ENCODE results near the gene MERTK.
"Not testable (repeated sequence)": the region's sequence is repeated elsewhere in the genome, so short reads cannot be mapped to it uniquely, and the experiment has no call there.

The MERTK gene

DNA sequence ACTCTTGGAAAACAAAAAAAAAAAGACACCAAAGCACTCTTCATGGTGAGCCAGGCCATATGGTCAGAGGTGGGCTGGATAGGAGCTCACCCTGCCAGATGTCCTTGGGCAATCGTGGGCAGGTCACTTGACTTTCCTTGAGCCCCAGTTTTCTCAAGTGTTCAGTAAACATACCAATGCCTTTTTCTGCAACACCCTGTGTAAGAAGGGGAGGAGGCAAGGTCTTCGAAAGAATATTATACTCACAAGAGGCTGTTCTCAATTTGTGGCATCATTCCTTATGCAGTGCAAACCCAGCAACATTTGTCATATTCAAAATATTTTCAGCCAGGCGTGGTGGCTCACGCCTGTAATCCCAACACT is 133.8 kb downstream of the MERTK start:
- Histone ChIP-seq H3K36me3 (ENCODE audit: control insufficient read depth, insufficient read depth, low read length) (no peaks in the 10 kb centered on the region), H3K27ac (ENCODE audit: insufficient read depth, low read length, poor library complexity, severe bottlenecking) (no peak overlapping the region), H3K4me3 (ENCODE audit: insufficient read depth, low read depth, low read length, poor library complexity, severe bottlenecking) (no peak overlapping the region), H3K9me3 (ENCODE audit: control insufficient read depth, low read length) (no peaks in the 10 kb centered on the region), H3K27me3 (replicated peaks; ENCODE audit: control insufficient read depth, insufficient read depth, low read length, poor library complexity, severe bottlenecking) (no peaks in the 10 kb centered on the region), H3K4me1 (ENCODE audit: control insufficient read depth, insufficient read depth, low read length, poor library complexity, severe bottlenecking) (no peaks in the 10 kb centered on the region)
- DNase-seq, result no peak

GRCh38 chr2:112032689-112033465 is 134.5 kb downstream of the MERTK start:
- no peaks in the 10 kb centered on the region for H3K27me3 ChIP-seq (replicated peaks; ENCODE audit: control insufficient read depth, insufficient read depth, low read length, poor library complexity, severe bottlenecking)
- no peaks in the 10 kb centered on the region for H3K9me3 ChIP-seq (ENCODE audit: control insufficient read depth, low read length)
- H3K36me3 ChIP-seq (ENCODE audit: control insufficient read depth, insufficient read depth, low read length), result no peaks in the 10 kb centered on the region
- no peaks in the 10 kb centered on the region for H3K4me1 ChIP-seq (ENCODE audit: control insufficient read depth, insufficient read depth, low read length, poor library complexity, severe bottlenecking)
- no peak overlapping the region for H3K4me3 ChIP-seq (ENCODE audit: insufficient read depth, low read depth, low read length, poor library complexity, severe bottlenecking)
- H3K27ac ChIP-seq (ENCODE audit: insufficient read depth, low read length, poor library complexity, severe bottlenecking), result no peak overlapping the region
- DNase-seq, result no peak

- no peaks in the 10 kb centered on the region for H3K4me1 ChIP-seq (ENCODE audit: control insufficient read depth, insufficient read depth, low read length, poor library complexity, severe bottlenecking)
- no peaks in the 10 kb centered on the region for H3K27me3 ChIP-seq (replicated peaks; ENCODE audit: control insufficient read depth, insufficient read depth, low read length, poor library complexity, severe bottlenecking)
- H3K4me3 ChIP-seq (ENCODE audit: insufficient read depth, low read depth, low read length, poor library complexity, severe bottlenecking), result no peak overlapping the region
- H3K9me3 ChIP-seq (ENCODE audit: control insufficient read depth, low read length), result no peaks in the 10 kb centered on the region
- H3K27ac ChIP-seq (ENCODE audit: insufficient read depth, low read length, poor library complexity, severe bottlenecking), result no peak overlapping the region
- DNase-seq, result no peak
- no peaks in the 10 kb centered on the region for H3K36me3 ChIP-seq (ENCODE audit: control insufficient read depth, insufficient read depth, low read length)
Measured at GRCh38 chr2:112033600-112033999, 135.2 kb downstream of the MERTK start.

DNA sequence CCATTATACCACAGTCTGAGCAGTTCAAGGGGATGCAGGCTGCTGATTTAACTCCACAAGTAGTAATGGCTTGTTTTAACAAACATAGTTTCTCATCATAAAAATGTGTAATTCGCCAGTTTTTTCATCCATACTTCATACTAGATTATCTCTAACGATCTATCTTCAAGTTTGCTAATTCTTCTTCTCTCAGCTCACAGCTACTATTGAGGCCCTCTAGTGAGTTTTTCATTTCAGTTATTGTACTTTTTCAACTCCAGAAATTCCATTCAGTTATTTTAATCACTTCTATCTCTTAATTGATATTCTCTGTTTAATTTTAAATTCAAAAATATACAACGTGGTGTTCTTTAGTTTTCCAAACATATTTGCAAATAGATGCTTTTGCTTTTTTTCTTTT is 136.5 kb downstream of the MERTK start:
- no peak for DNase-seq
- H3K9me3 ChIP-seq (ENCODE audit: control insufficient read depth, low read length), result no peaks in the 10 kb centered on the region
- H3K4me3 ChIP-seq (ENCODE audit: insufficient read depth, low read depth, low read length, poor library complexity, severe bottlenecking), result no peak overlapping the region
- H3K27ac ChIP-seq (ENCODE audit: insufficient read depth, low read length, poor library complexity, severe bottlenecking), result no peak overlapping the region
- no peaks in the 10 kb centered on the region for H3K4me1 ChIP-seq (ENCODE audit: control insufficient read depth, insufficient read depth, low read length, poor library complexity, severe bottlenecking)
- H3K27me3 ChIP-seq (replicated peaks; ENCODE audit: control insufficient read depth, insufficient read depth, low read length, poor library complexity, severe bottlenecking), result no peaks in the 10 kb centered on the region
- H3K36me3 ChIP-seq (ENCODE audit: control insufficient read depth, insufficient read depth, low read length), result no peaks in the 10 kb centered on the region

GRCh38 chr2:112035786-112036185 is 137.4 kb downstream of the MERTK start:
- no peaks in the 10 kb centered on the region for H3K4me1 ChIP-seq (ENCODE audit: control insufficient read depth, insufficient read depth, low read length, poor library complexity, severe bottlenecking)
- H3K27ac ChIP-seq (ENCODE audit: insufficient read depth, low read length, poor library complexity, severe bottlenecking), result no peak overlapping the region
- no peaks in the 10 kb centered on the region for H3K27me3 ChIP-seq (replicated peaks; ENCODE audit: control insufficient read depth, insufficient read depth, low read length, poor library complexity, severe bottlenecking)
- H3K36me3 ChIP-seq (ENCODE audit: control insufficient read depth, insufficient read depth, low read length), result no peaks in the 10 kb centered on the region
- H3K4me3 ChIP-seq (ENCODE audit: insufficient read depth, low read depth, low read length, poor library complexity, severe bottlenecking), result no peak overlapping the region
- H3K9me3 ChIP-seq (ENCODE audit: control insufficient read depth, low read length), result no peaks in the 10 kb centered on the region
- no peak for DNase-seq

- H3K36me3 ChIP-seq (ENCODE audit: control insufficient read depth, insufficient read depth, low read length); H3K9me3 ChIP-seq (ENCODE audit: control insufficient read depth, low read length); H3K4me1 ChIP-seq (ENCODE audit: control insufficient read depth, insufficient read depth, low read length, poor library complexity, severe bottlenecking); DNase-seq; H3K27ac ChIP-seq (ENCODE audit: insufficient read depth, low read length, poor library complexity, severe bottlenecking); H3K4me3 ChIP-seq (ENCODE audit: insufficient read depth, low read depth, low read length, poor library complexity, severe bottlenecking); H3K27me3 ChIP-seq (replicated peaks; ENCODE audit: control insufficient read depth, insufficient read depth, low read length, poor library complexity, severe bottlenecking): not testable (repeated sequence)
Measured at GRCh38 chr2:112039556-112039955, 141.1 kb downstream of the MERTK start.

GRCh38 chr2:112040066-112040465 is 141.7 kb downstream of the MERTK start:
- not testable (repeated sequence) for DNase-seq; H3K36me3 ChIP-seq (ENCODE audit: control insufficient read depth, insufficient read depth, low read length); H3K4me1 ChIP-seq (ENCODE audit: control insufficient read depth, insufficient read depth, low read length, poor library complexity, severe bottlenecking); H3K9me3 ChIP-seq (ENCODE audit: control insufficient read depth, low read length); H3K4me3 ChIP-seq (ENCODE audit: insufficient read depth, low read depth, low read length, poor library complexity, severe bottlenecking); H3K27ac ChIP-seq (ENCODE audit: insufficient read depth, low read length, poor library complexity, severe bottlenecking); H3K27me3 ChIP-seq (replicated peaks; ENCODE audit: control insufficient read depth, insufficient read depth, low read length, poor library complexity, severe bottlenecking)

GRCh38 chr2:112041460-112041859 is 143.1 kb downstream of the MERTK start:
- H3K4me1 ChIP-seq (ENCODE audit: control insufficient read depth, insufficient read depth, low read length, poor library complexity, severe bottlenecking); H3K9me3 ChIP-seq (ENCODE audit: control insufficient read depth, low read length); H3K27me3 ChIP-seq (replicated peaks; ENCODE audit: control insufficient read depth, insufficient read depth, low read length, poor library complexity, severe bottlenecking); DNase-seq; H3K36me3 ChIP-seq (ENCODE audit: control insufficient read depth, insufficient read depth, low read length); H3K4me3 ChIP-seq (ENCODE audit: insufficient read depth, low read depth, low read length, poor library complexity, severe bottlenecking); H3K27ac ChIP-seq (ENCODE audit: insufficient read depth, low read length, poor library complexity, severe bottlenecking): not testable (repeated sequence)

GRCh38 chr2:112045446-112046014 is 147.1 kb downstream of the MERTK start:
- no peak for DNase-seq
- Histone ChIP-seq H3K27ac (ENCODE audit: insufficient read depth, low read length, poor library complexity, severe bottlenecking) (no peak overlapping the region), H3K9me3 (ENCODE audit: control insufficient read depth, low read length) (no peaks in the 10 kb centered on the region), H3K36me3 (ENCODE audit: control insufficient read depth, insufficient read depth, low read length) (no peaks in the 10 kb centered on the region), H3K4me3 (ENCODE audit: insufficient read depth, low read depth, low read length, poor library complexity, severe bottlenecking) (no peak overlapping the region), H3K27me3 (replicated peaks; ENCODE audit: control insufficient read depth, insufficient read depth, low read length, poor library complexity, severe bottlenecking) (no peaks in the 10 kb centered on the region), H3K4me1 (ENCODE audit: control insufficient read depth, insufficient read depth, low read length, poor library complexity, severe bottlenecking) (no peaks in the 10 kb centered on the region)

DNA sequence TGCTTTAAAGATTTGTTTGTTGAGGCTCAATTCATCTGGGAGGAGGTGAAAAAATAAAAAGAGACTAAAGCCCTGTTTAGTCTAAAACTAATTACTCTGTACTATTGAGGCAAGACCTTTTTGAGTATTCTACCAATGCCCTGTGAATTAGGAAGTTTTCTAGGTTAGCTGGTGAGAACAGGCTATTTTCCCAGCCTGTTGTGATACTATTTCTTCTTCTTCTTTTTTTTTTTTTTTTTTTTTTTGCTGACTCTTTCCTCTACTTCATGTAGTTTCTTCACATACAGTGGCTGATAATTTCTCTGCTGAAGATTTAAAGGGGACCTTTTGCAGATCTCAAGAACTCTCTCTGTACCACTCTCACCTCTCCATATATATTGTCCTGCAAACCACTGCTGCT is 147.8 kb downstream of the MERTK start:
- H3K36me3 ChIP-seq (ENCODE audit: control insufficient read depth, insufficient read depth, low read length), result no peaks in the 10 kb centered on the region
- no peak overlapping the region for H3K27ac ChIP-seq (ENCODE audit: insufficient read depth, low read length, poor library complexity, severe bottlenecking)
- no peaks in the 10 kb centered on the region for H3K27me3 ChIP-seq (replicated peaks; ENCODE audit: control insufficient read depth, insufficient read depth, low read length, poor library complexity, severe bottlenecking)
- H3K4me3 ChIP-seq (ENCODE audit: insufficient read depth, low read depth, low read length, poor library complexity, severe bottlenecking), result no peak overlapping the region
- H3K4me1 ChIP-seq (ENCODE audit: control insufficient read depth, insufficient read depth, low read length, poor library complexity, severe bottlenecking), result no peaks in the 10 kb centered on the region
- DNase-seq, result no peak
- no peaks in the 10 kb centered on the region for H3K9me3 ChIP-seq (ENCODE audit: control insufficient read depth, low read length)
